LNCaP clone FGC (cell line): ENCODE measurements around the gene SMOC2.

ENCODE experiments used
- DNase-seq: peaks from one replicate; pipeline ENCODE4 v3.0.0-alpha.2; 2011; ENCODE audit warnings: low read depth
- H3K4me3 ChIP-seq: 2 replicates; pipeline ENCODE4 v1.5.1; 2011; ENCODE audit warnings: mild to moderate bottlenecking, low read depth, low read length, control low read depth
- CTCF ChIP-seq: IDR thresholded peaks from 2 replicates; pipeline ENCODE4 v1.5.1; 2012; ENCODE audit warnings: mild to moderate bottlenecking; ENCODE audit not compliant: control insufficient read depth, insufficient read depth; ENCODE audit errors: extremely low read depth

The SMOC2 gene

GRCh38 chr6:168638468-168639271 lies 197.7 kb downstream of the SMOC2 start:
- DNase-seq, result no peak
- H3K4me3 ChIP-seq, result no peak overlapping the region
- TF ChIP-seq CTCF, result no peak

DNA sequence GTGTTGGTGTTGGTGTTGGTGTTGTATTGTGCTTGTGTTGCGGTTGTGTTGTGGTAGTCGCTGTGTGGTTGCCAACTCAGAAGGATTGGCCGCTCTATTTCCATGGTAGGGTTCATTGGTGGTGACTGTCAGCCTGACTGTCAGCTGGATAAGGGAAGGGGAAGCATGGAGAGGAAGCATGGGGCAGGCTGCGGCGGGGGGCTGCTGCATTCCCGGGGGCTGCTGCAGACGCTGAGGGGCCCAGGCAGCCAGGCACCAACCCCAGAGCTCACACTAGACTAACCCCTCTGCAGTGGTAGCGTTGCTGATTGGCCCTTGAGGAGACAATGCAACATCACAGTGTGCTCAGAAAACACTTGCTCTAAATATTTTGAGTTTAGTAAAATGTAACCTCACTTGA lies 199.2 kb downstream of the SMOC2 start:
- no peak for DNase-seq
- no peak overlapping the region for H3K4me3 ChIP-seq
- no peak for TF ChIP-seq CTCF

- no peak for DNase-seq
These were observed 199.8 kb downstream of the SMOC2 start for GRCh38 chr6:168640768-168641167.

DNA sequence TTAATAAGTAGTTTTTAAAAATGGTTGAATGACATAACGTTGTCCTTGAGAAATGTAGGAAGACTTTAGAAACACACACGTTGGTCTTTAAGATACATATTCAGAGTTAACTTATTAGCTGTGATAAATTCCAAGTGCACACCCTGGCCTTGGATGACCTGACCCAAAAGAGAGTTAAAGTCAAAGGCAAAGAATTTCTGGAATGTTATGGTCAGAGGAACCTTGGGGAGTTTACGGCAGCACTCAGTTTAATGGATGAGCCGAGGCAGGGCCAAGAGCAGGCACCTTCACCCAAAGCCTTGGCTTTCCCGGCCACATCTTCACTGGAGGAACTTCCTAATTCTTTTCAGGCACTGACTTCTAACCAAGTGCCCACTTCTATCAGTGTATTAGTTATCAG lies 200.5 kb downstream of the SMOC2 start:
- TF ChIP-seq CTCF, result no peak
- H3K4me3 ChIP-seq, result no peak overlapping the region
- no peak for DNase-seq

More at GRCh38 chr6:168640768-168641167, 199.8 kb downstream of the SMOC2 start:
- no peak overlapping the region for H3K4me3 ChIP-seq
- no peak for TF ChIP-seq CTCF

DNA sequence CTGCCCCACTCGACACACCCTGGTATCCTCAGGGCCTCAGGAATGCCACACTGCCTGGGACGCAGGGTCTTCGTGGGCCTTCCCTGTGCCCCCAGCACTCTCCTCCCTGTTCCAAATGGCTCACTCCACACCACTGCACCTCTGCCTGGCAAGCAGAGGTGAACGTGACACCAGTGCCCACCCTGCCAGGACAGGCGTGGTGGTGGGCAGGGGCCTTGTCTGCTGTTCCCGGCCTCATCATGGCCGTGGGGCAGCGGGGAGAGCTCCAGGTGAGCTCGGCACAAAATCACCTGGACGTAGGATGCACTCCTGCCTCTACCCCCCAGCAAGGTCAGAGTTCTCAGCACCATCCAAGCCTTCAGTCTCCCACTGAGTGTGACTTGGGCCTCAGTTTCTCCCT lies 202.4 kb downstream of the SMOC2 start:
- H3K4me3 ChIP-seq, result no peak overlapping the region
- no peak for DNase-seq
- no peak for TF ChIP-seq CTCF

- no peak for DNase-seq
These were observed 204.3 kb downstream of the SMOC2 start for GRCh38 chr6:168645326-168645725.

More at GRCh38 chr6:168645326-168645725, 204.3 kb downstream of the SMOC2 start:
- no peak overlapping the region for H3K4me3 ChIP-seq
- no peak for TF ChIP-seq CTCF
